ENCODE data around the gene MPHOSPH9.

The MPHOSPH9 gene

GRCh38 chr12:123142921-123143735 is 89.8 kb downstream of the MPHOSPH9 start:
- H3K9me3 ChIP-seq = no peaks in the 10 kb centered on the region
- peaks cover 8% of the 10 kb centered on the region; the same call in 1 of the 2 replicates for H3K27me3 ChIP-seq
- peak overlapping the region; percentile 92 for H3K27ac ChIP-seq
- H4K20me1 ChIP-seq = peaks cover 7% of the 10 kb centered on the region; the same call in 1 of the 2 replicates
- H3K4me3 ChIP-seq = peak overlapping the region; percentile 57
- TF ChIP-seq Cebpa-rat (IDR thresholded peaks at IDR 0.05) = no peak
- H3K9ac ChIP-seq = peak overlapping the region; percentile 80
- H3K36me3 ChIP-seq = 0 out of 2 replicates have a peak, but pooled peaks cover 8% of the 10 kb centered on the region
- peak overlapping the region; percentile 97 for H3K4me2 ChIP-seq
- peaks cover 85% of the 10 kb centered on the region for H3K4me1 ChIP-seq

- H3K9ac ChIP-seq = peak overlapping the region; percentile 80
- H3K4me2 ChIP-seq = peak overlapping the region; percentile 97
- H3K4me3 ChIP-seq = peak overlapping the region; percentile 57
- TF ChIP-seq Cebpa-rat (IDR thresholded peaks at IDR 0.05) = no peak
- peaks cover 85% of the 10 kb centered on the region for H3K4me1 ChIP-seq
- H4K20me1 ChIP-seq = peaks cover 2% of the 10 kb centered on the region; the same call in 1 of the 2 replicates
- H3K27ac ChIP-seq = peak overlapping the region; percentile 92
- no peaks in the 10 kb centered on the region for H3K9me3 ChIP-seq
- peaks cover 14% of the 10 kb centered on the region; the same call in 1 of the 2 replicates for H3K36me3 ChIP-seq
- peaks cover 1% of the 10 kb centered on the region; the same call in 1 of the 2 replicates for H3K27me3 ChIP-seq
Observed at GRCh38 chr12:123142518-123142840, 90.5 kb downstream of the MPHOSPH9 start.

DNA sequence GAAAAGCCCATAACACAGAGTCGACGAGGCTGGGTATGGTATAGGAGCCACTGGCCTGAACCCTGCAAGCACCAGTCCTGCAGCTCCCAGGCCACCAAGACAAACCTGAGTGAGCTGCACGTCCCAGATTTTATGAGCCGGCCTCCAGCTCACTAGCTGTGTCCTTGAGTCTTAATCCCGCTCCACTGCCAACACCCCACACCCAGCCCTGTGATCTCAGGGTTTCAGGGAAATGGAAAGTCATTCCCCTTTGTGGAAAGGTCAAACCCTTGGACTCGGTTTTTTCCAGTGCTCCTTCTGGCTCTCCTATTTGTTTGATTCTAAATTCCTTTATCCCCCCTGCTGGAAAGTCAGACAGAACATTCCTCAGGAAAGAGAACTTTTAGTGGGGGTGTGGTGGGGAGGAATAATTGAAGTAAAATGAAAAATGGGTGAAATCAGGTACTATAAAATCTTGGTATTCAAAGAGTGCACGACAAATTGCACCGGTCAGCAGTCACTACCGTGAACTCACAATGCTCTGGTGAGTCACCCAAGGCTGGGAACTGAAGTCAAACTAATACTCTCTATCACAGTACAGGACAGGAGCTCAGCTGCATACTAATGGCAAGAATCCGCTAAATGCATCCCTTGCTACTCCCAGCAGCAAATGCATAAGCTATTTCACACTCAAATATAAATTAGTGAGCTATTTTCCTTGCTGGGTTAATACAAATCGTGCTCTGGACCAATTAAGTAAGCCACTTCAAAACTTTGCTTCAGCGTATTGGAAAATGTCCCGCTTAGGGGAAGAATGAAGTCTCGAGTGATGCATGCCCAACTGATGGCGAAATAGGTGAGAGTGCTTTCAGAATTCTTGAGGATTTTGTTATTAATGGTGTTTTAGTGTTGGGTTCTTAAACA is 91.1 kb downstream of the MPHOSPH9 start:
- Histone ChIP-seq H3K36me3 (peaks cover 20% of the 10 kb centered on the region; the same call in 1 of the 2 replicates), H3K9me3 (no peaks in the 10 kb centered on the region), H4K20me1 (no peaks in the 10 kb centered on the region), H3K27ac (peak overlapping the region; percentile 92), H3K4me1 (peaks cover 85% of the 10 kb centered on the region), H3K4me3 (0 out of 2 replicates have a peak overlapping the region, but pooled peaks have one; percentile 57), H3K4me2 (peak overlapping the region; percentile 97), H3K9ac (peak overlapping the region; percentile 80), H3K27me3 (no peaks in the 10 kb centered on the region)
- no peak for TF ChIP-seq Cebpa-rat (IDR thresholded peaks at IDR 0.05)

DNA sequence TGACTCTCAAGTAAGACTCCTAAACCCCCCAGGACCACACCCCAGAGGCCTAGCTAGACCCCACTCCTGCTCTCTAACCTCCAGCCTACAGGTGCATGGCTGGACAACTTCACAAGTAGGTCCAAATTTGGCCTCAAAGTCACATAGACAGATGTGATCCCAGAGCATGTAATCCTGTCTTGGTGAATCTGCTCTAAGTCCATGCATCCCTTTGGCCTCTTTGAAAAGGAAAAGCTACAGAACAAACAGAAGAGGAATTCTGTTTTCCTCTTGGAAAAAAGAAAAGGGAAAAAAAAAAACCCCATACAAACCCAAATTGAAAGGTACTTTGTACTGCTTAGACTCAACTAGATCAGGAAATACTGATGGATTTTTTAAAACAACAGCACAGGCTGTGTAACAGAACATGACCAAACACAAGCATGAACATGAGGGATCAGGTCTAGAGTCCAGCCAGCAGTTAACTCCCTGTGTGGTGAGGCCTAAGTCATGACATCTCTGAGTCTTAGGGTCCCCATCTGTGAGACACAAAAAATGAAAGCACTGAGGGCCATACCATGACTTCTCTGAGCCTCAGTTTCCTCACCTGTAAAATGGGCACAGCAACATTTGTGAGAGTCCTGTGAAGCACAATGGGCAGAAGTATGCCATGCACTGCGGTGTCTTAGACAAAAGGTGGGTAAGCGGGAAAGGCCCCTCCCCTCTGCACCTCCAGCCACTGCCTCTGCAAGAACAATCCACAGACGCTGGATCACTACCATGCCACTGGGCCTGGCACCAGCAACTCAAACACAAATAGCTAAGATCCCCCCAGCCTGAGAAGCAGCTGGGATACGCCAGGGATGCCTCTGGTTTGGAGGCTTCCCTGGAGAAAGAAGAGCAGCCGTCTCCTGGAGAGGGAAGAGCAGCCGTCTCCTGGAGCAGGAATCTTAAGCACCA is 92.0 kb downstream of the MPHOSPH9 start:
- Histone ChIP-seq H3K27ac (peak overlapping the region; percentile 92), H3K36me3 (peaks cover 21% of the 10 kb centered on the region), H4K20me1 (no peaks in the 10 kb centered on the region), H3K4me1 (peaks cover 89% of the 10 kb centered on the region), H3K9ac (peak overlapping the region; percentile 34), H3K4me3 (no peak overlapping the region), H3K9me3 (0 out of 2 replicates have a peak, but pooled peaks cover 2% of the 10 kb centered on the region), H3K27me3 (no peaks in the 10 kb centered on the region), H3K4me2 (peak overlapping the region; percentile 97)
- no peak for TF ChIP-seq Cebpa-rat (IDR thresholded peaks at IDR 0.05)

GRCh38 chr12:123139926-123140675 is 92.8 kb downstream of the MPHOSPH9 start:
- Histone ChIP-seq H3K27ac (peak overlapping the region; percentile 92), H3K9ac (peak overlapping the region; percentile 34), H3K4me3 (no peak overlapping the region), H3K9me3 (0 out of 2 replicates have a peak, but pooled peaks cover 7% of the 10 kb centered on the region), H3K4me1 (peaks cover 91% of the 10 kb centered on the region), H4K20me1 (no peaks in the 10 kb centered on the region), H3K4me2 (peak overlapping the region; percentile 97), H3K36me3 (peaks cover 20% of the 10 kb centered on the region), H3K27me3 (no peaks in the 10 kb centered on the region)
- TF ChIP-seq Cebpa-rat (IDR thresholded peaks at IDR 0.05) = no peak

- H3K9me3 ChIP-seq = 0 out of 2 replicates have a peak, but pooled peaks cover 7% of the 10 kb centered on the region
- H3K27ac ChIP-seq = no peak overlapping the region
- H3K4me3 ChIP-seq = no peak overlapping the region
- no peaks in the 10 kb centered on the region for H4K20me1 ChIP-seq
- no peak for TF ChIP-seq Cebpa-rat (IDR thresholded peaks at IDR 0.05)
- H3K9ac ChIP-seq = no peak overlapping the region
- no peak overlapping the region for H3K4me2 ChIP-seq
- peaks cover 91% of the 10 kb centered on the region for H3K4me1 ChIP-seq
- peaks cover 30% of the 10 kb centered on the region for H3K36me3 ChIP-seq
- H3K27me3 ChIP-seq = no peaks in the 10 kb centered on the region
Observed at GRCh38 chr12:123135688-123136087, 97.3 kb downstream of the MPHOSPH9 start.

DNA sequence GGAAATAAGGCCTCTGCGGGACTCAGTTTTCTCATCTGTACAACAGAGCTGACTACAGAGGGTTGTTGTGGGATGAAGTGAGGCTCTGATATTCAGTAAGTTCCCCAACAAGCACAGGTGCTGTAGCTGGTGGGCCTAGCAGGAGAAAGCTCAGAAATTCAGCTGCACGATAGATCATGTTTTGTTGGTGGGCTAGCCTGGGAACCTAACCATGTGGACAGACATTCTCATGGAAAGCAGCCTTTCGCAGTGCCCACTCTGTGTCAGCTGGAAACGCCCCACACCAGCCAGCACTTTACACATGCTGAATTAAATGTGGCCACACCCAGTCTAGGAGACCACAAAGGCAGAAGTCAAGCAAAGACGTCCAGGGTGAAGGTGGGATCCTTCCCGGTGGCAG is 98.1 kb downstream of the MPHOSPH9 start:
- Histone ChIP-seq H3K27ac (peak overlapping the region; percentile 99), H4K20me1 (no peaks in the 10 kb centered on the region), H3K9ac (no peak overlapping the region), H3K4me2 (peak overlapping the region; percentile 94), H3K27me3 (no peaks in the 10 kb centered on the region), H3K4me1 (peaks cover 91% of the 10 kb centered on the region), H3K36me3 (peaks cover 30% of the 10 kb centered on the region), H3K9me3 (0 out of 2 replicates have a peak, but pooled peaks cover 7% of the 10 kb centered on the region), H3K4me3 (no peak overlapping the region)
- no peak for TF ChIP-seq Cebpa-rat (IDR thresholded peaks at IDR 0.05)

DNA sequence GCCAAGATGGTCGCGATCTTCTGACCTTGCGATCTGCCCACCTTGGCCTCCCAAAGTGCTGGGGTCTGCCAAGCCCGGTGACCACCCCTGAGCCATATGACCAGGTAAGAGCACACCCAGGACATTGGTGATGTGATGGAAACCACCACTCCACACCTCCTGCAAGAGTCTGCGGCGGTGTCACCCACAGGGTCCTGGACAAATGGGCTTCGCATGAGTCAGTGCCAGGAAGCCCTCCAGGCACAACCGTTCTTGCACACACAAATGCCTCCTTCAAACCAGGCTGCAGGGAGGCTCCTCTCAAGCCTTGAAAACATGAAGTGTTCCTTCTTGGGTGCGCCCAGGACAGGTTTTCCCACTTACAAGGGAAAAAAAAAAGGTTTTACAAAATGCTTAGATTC is 98.7 kb downstream of the MPHOSPH9 start:
- H3K27me3 ChIP-seq = no peaks in the 10 kb centered on the region
- 0 out of 2 replicates have a peak, but pooled peaks cover 7% of the 10 kb centered on the region for H3K9me3 ChIP-seq
- H3K27ac ChIP-seq = peak overlapping the region; percentile 99
- H3K4me3 ChIP-seq = no peak overlapping the region
- no peak for TF ChIP-seq Cebpa-rat (IDR thresholded peaks at IDR 0.05)
- H4K20me1 ChIP-seq = no peaks in the 10 kb centered on the region
- H3K36me3 ChIP-seq = peaks cover 30% of the 10 kb centered on the region
- no peak overlapping the region for H3K9ac ChIP-seq
- H3K4me2 ChIP-seq = peak overlapping the region; percentile 94
- peaks cover 91% of the 10 kb centered on the region for H3K4me1 ChIP-seq
